ENCODE measurements around the gene RNASE4. TPM values are rescaled to one million over a fixed set of nuclear protein-coding genes. Genes with fewer than 3 reads are reported as not detected.
A peak's percentile ranks its signal among the peaks of the same experiment; 100 is the strongest.

RNASE4 gene
- total and polyA plus RNA-seq, 3 donors from 2014 or later: 27.6 to 53.4 (median 27.7) TPM

- TF ChIP-seq POLR2A (IDR thresholded peaks at IDR 0.05): no peak
- TF ChIP-seq CTCF (IDR thresholded peaks at IDR 0.05): no peak
- intact Hi-C loops (cut with DNase I; ENCODE audit: low total_unique reads): loop anchor here (5.0 kb wide), 1 partner anchor 349 kb away; the partner anchor contains the start of gene CCNB1IP1
- H3K4me3 ChIP-seq: peak overlapping the region; percentile 86 to 94
- no peaks in the 10 kb centered on the region for H3K9me3 ChIP-seq
- H3K36me3 ChIP-seq (ENCODE audit: low read depth, missing control alignments): no peaks in the 10 kb centered on the region
- peaks cover 6% of the 10 kb centered on the region for H3K4me1 ChIP-seq
- H3K27ac ChIP-seq: peak overlapping the region; percentile 100
- WGBS, 2 donors: 6% methylated on average over 7 of the region's 7 CpGs
- DNase-seq: peak; percentile 55
- no peaks in the 10 kb centered on the region for H3K27me3 ChIP-seq
These were observed 3.5 kb upstream of the RNASE4 start for GRCh38 chr14:20680843-20681347.

- Histone ChIP-seq H3K36me3 (ENCODE audit: low read depth, missing control alignments) (no peaks in the 10 kb centered on the region), H3K4me1 (peaks cover 10% of the 10 kb centered on the region), H3K4me3 (peak overlapping the region; percentile 86 to 94), H3K27ac (peak overlapping the region; percentile 100), H3K27me3 (no peaks in the 10 kb centered on the region), H3K9me3 (no peaks in the 10 kb centered on the region)
- 0 to 1% methylated on average over 25 of the region's 25 CpGs for WGBS, 2 donors
- intact Hi-C loops (cut with DNase I; ENCODE audit: low total_unique reads): loop anchor here (5.0 kb wide), 1 partner anchor 349 kb away; the partner anchor contains the start of gene CCNB1IP1
- peak; percentile 88 for DNase-seq
- TF ChIP-seq CTCF (IDR thresholded peaks at IDR 0.05): no peak
These were observed 2.8 kb upstream of the RNASE4 start for GRCh38 chr14:20681348-20682126.

GRCh38 chr14:20682127-20682434 is 2.3 kb upstream of the RNASE4 start:
- DNase-seq: no peak
- H3K27me3 ChIP-seq: no peaks in the 10 kb centered on the region
- no peaks in the 10 kb centered on the region for H3K36me3 ChIP-seq (ENCODE audit: low read depth, missing control alignments)
- peak overlapping the region; percentile 100 for H3K27ac ChIP-seq
- H3K9me3 ChIP-seq: no peaks in the 10 kb centered on the region
- no peak for TF ChIP-seq CTCF (IDR thresholded peaks at IDR 0.05)
- no peak for TF ChIP-seq POLR2A (IDR thresholded peaks at IDR 0.05)
- 0 to 1% methylated on average over 11 of the region's 11 CpGs for WGBS, 2 donors
- intact Hi-C loops (cut with DNase I; ENCODE audit: low total_unique reads): loop anchor here (5.0 kb wide), 1 partner anchor 350 kb away; the partner anchor contains the start of gene CCNB1IP1
- H3K4me1 ChIP-seq: peaks cover 10% of the 10 kb centered on the region
- peak overlapping the region; percentile 86 to 94 for H3K4me3 ChIP-seq

GRCh38 chr14:20682435-20683124 is 1.8 kb upstream of the RNASE4 start:
- H3K27ac ChIP-seq: peak overlapping the region; percentile 100
- peaks cover 10% of the 10 kb centered on the region for H3K4me1 ChIP-seq
- H3K36me3 ChIP-seq (ENCODE audit: low read depth, missing control alignments): no peaks in the 10 kb centered on the region
- DNase-seq: peak; percentile 94
- no peaks in the 10 kb centered on the region for H3K27me3 ChIP-seq
- WGBS, 2 donors: 0 to 1% methylated on average over 21 to 40 of the region's 40 CpGs
- no peak for TF ChIP-seq CTCF (IDR thresholded peaks at IDR 0.05)
- peak; percentile 92 for TF ChIP-seq POLR2A (IDR thresholded peaks at IDR 0.05)
- intact Hi-C loops (cut with DNase I; ENCODE audit: low total_unique reads): loop anchor here (5.0 kb wide), 1 partner anchor 350 kb away; the partner anchor contains the start of gene CCNB1IP1
- no peaks in the 10 kb centered on the region for H3K9me3 ChIP-seq
- peak overlapping the region; percentile 86 to 94 for H3K4me3 ChIP-seq
